Retinal pigment epithelial cell (primary cell): ENCODE data around the gene CORIN.

Source experiments
- DNase-seq: peaks from one replicate; pipeline ENCODE4 v3.0.0-alpha.2; 2010; ENCODE audit warnings: low read depth
- H3K4me3 ChIP-seq: 2 replicates; pipeline ENCODE4 v1.5.1; 2011; ENCODE audit warnings: mild to moderate bottlenecking, low read length, control low read depth, moderate library complexity
- CTCF ChIP-seq: conservative IDR thresholded peaks from 2 replicates; pipeline ENCODE4 v1.5.1; 2011; ENCODE audit warnings: low read depth, low read length, control low read depth, inconsistent platforms

CORIN gene

DNA sequence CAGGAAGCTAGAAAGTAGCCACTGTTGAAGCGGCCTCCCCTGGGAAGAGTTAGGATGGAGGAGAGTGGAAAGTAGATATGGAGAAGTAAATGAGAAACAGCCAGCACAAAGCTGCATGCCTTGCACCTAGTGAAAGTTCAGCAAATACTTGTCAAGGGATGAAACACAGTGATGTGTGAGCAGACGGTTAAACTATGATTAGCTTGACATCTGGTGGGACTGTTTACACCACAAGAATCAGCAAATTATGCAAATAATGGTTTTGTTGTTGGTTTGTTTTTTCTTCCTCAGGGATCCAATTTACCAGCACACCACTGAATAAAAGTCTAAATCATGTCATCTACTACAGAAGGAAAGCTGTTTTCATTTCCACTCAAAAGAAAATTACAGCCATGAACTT is 87.1 kb downstream of the CORIN start:
- no peak for TF ChIP-seq CTCF
- DNase-seq, result no peak
- no peak overlapping the region for H3K4me3 ChIP-seq

- TF ChIP-seq CTCF, result no peak
- no peak for DNase-seq
- no peak overlapping the region for H3K4me3 ChIP-seq
Measured at GRCh38 chr4:47749858-47750257, 88.0 kb downstream of the CORIN start.

DNA sequence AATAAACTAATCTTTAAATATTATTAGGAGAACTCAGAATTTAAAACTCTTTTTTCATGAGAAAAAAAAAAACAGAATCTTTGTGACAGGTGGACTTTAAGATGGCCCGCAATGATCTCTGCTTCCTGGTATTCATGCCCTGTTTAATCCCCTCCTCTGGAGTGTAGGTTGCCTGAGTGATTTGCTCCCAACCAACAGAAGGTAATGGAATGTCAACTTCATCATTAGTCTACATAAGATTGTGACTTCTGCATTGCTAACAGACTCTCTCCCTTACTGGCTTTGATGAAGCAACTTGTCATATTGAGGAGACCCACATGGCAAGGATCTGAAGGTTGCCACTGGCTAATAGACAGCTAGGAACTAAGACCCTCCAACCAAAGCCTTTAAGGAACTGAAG is 88.8 kb downstream of the CORIN start:
- DNase-seq, result no peak
- H3K4me3 ChIP-seq, result no peak overlapping the region
- TF ChIP-seq CTCF, result no peak

GRCh38 chr4:47747846-47748494 is 89.9 kb downstream of the CORIN start:
- TF ChIP-seq CTCF, result no peak
- DNase-seq, result no peak
- no peak overlapping the region for H3K4me3 ChIP-seq

DNA sequence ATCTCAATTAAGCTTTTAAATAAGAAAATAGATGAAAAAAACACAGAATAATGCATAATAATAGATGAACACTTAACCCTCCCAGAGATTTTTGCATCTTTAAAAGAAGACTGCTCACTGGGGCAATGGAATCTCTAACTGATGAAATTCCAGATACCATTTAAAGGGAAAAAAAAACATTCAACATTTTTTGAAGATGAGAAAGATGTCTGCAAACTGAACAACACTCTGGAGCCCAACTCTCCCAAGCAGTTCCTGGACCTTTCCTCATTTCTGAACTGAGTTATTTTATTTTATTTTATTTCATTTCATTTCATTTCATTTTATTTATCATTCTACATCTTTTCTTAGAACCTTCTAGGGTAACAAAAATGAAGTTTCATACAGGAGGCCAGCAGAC is 90.7 kb downstream of the CORIN start:
- TF ChIP-seq CTCF, result no peak

GRCh38 chr4:47746122-47746521 is 91.7 kb downstream of the CORIN start:
- DNase-seq, result no peak

More for the DNA sequence above, 90.7 kb downstream of the CORIN start:
- DNase-seq, result no peak
- no peak overlapping the region for H3K4me3 ChIP-seq

More at GRCh38 chr4:47746122-47746521, 91.7 kb downstream of the CORIN start:
- no peak overlapping the region for H3K4me3 ChIP-seq
- TF ChIP-seq CTCF, result no peak
